ENCODE measurements around the gene OR2T27. TPM values are rescaled to one million over a fixed set of nuclear protein-coding genes. Genes with fewer than 3 reads are reported as not detected.

Gene OR2T27
- total RNA-seq, 1 experiment from 2014 or later: not detected

GRCh38 chr1:248610301-248610700, 45.0 kb downstream of the OR2T27 start:
- Histone ChIP-seq H3K4me2 (ENCODE audit: low read length) (no peak overlapping the region), H2AFZ (ENCODE audit: low read depth, low read length, poor library complexity, severe bottlenecking) (no peak overlapping the region), H3K27me3 (ENCODE audit: insufficient read depth, low read length) (0 out of 2 replicates have a peak, but pooled peaks cover 3% of the 10 kb centered on the region), H3K27ac (ENCODE audit: low read depth, low read length) (no peak overlapping the region), H3K4me1 (ENCODE audit: control insufficient read depth in 1 of 2, insufficient read depth in 2 of 2, low read length in 2 of 2) (no peaks in the 10 kb centered on the region), H3K9me2 (ENCODE audit: insufficient read depth) (no peaks in the 10 kb centered on the region), H3K79me2 (ENCODE audit: insufficient read depth, low read length) (no peaks in the 10 kb centered on the region), H4K20me1 (ENCODE audit: insufficient read depth) (no peaks in the 10 kb centered on the region), H3K36me3 (ENCODE audit: control insufficient read depth in 1 of 2, insufficient read depth in 2 of 2, low read length in 2 of 2) (no peaks in the 10 kb centered on the region), H3K9ac (ENCODE audit: low read length) (no peak overlapping the region), H3K9me3 (ENCODE audit: control insufficient read depth in 1 of 2, insufficient read depth in 1 of 2, low read depth in 1 of 2, low read length in 2 of 2) (no peaks in the 10 kb centered on the region), H3K4me3 (replicated peaks in 1 of 2; ENCODE audit: low read depth in 1 of 2, low read length in 2 of 2) (no peak overlapping the region)
- no TSS peak for BruUV-seq (replicated peaks)
- POLR2A ChIA-PET: no interaction called here
- CTCF ChIA-PET: no interaction called here
- ATAC-seq (no peak), DNase-seq (ENCODE audit: low read depth, low spot score) (no peak)
- RAD21 ChIA-PET (ENCODE audit: low non-redundant PET in 1 of 2, low total read pairs in 2 of 2, uncharacterized antibody in 2 of 2, unreplicated experiment in 2 of 2): no interaction called here
- TF ChIP-seq POLR2AphosphoS5 (IDR thresholded peaks at IDR 0.05; ENCODE audit: low read depth, low read length) (no peak), ZNF274 (IDR thresholded peaks at IDR 0.05; ENCODE audit: low read depth, low read length) (no peak), FOSL1 (IDR thresholded peaks at IDR 0.05; ENCODE audit: low read depth) (no peak), REST (IDR thresholded peaks at IDR 0.05; ENCODE audit: low read depth) (no peak), CTCF (IDR thresholded peaks at IDR 0.05 in 2 of 3, conservative IDR thresholded peaks at IDR 0.05 in 1 of 3; ENCODE audit: borderline replicate concordance in 1 of 3, insufficient read depth in 1 of 3, low read depth in 2 of 3, low read length in 2 of 3) (no peak), EZH2phosphoT487 (IDR thresholded peaks at IDR 0.05; ENCODE audit: borderline replicate concordance) (no peak), RAD21 (IDR thresholded peaks at IDR 0.05; ENCODE audit: low read depth) (no peak), JUND (IDR thresholded peaks at IDR 0.05) (no peak), YY1 (IDR thresholded peaks at IDR 0.05; ENCODE audit: extremely low read depth, insufficient replicate concordance, low read depth, low read length) (no peak)
- TF ChIP-seq, protein P1, sequence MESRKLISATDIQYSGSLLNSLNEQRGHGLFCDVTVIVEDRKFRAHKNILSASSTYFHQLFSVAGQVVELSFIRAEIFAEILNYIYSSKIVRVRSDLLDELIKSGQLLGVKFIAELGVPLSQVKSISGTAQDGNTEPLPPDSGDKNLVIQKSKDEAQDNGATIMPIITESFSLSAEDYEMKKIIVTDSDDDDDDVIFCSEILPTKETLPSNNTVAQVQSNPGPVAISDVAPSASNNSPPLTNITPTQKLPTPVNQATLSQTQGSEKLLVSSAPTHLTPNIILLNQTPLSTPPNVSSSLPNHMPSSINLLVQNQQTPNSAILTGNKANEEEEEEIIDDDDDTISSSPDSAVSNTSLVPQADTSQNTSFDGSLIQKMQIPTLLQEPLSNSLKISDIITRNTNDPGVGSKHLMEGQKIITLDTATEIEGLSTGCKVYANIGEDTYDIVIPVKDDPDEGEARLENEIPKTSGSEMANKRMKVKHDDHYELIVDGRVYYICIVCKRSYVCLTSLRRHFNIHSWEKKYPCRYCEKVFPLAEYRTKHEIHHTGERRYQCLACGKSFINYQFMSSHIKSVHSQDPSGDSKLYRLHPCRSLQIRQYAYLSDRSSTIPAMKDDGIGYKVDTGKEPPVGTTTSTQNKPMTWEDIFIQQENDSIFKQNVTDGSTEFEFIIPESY (IDR thresholded peaks at IDR 0.05; ENCODE audit: extremely low read depth, insufficient replicate concordance, low read length): no peak
- intact Hi-C loops (cut with micrococcal nuclease): no loop called here

Data from HCT116 (cell line).